GM12878 (cell line): Measurements from ENCODE around the gene TMEM131L. TPM values are rescaled to one million over a fixed set of nuclear protein-coding genes. Genes with fewer than 3 reads are reported as not detected.

Experiments used
- ATAC-seq: fragments of 200-7000 bp; cut with Tn5 transposase; 3 replicates; pipeline ENCODE4 v1.9.1; 2020; ENCODE audit warnings: mild to moderate bottlenecking, moderate library complexity
- BruUV-seq: library from RNA; stranded (reverse); fragments of 400-500 nt; replicated peaks from 2 replicates; lab custom pipeline; 2021; lab: Mats Ljungman, UMichigan
- CTCF ChIA-PET: fragments of 300-600 bp; sonication (Branson Sonifier 250); formaldehyde crosslinking; extraction: SDS; loops from one replicate; lab custom pipeline; 2021; ENCODE audit warnings: inconsistent platforms; lab: Yijun Ruan, JAX
- POLR2A ChIA-PET: fragments of 350-600 bp; formaldehyde crosslinking; extraction: SDS; loops from one replicate; lab custom pipeline; 2021; ENCODE audit warnings: inconsistent platforms; lab: Charles Lee
- RAD21 ChIA-PET: fragments of 300-600 bp; sonication (Branson Sonifier 250); formaldehyde crosslinking; loops from one replicate; lab custom pipeline; 2023; ENCODE audit warnings: antibody characterized with exemption; ENCODE audit not compliant: unreplicated experiment; lab: Charles Lee
- SMC1A ChIA-PET: fragments of 300-600 bp; sonication (Branson Sonifier 250); formaldehyde crosslinking; loops from one replicate; lab custom pipeline; 2023; ENCODE audit not compliant: unreplicated experiment, uncharacterized antibody; lab: Charles Lee
- DNase-seq: peaks from one replicate; pipeline ENCODE4 v3.0.0-alpha.2; 2011; ENCODE audit warnings: low read depth, low spot score
- FAIRE-seq: peaks from 3 replicates; lab custom pipeline; 2011; peaks lifted over from hg19 to GRCh38; lab: Jason Lieb, UNC
- H2AFZ ChIP-seq: 2 replicates; pipeline ENCODE4 v1.6.0; 2011; ENCODE audit warnings: low read depth, low read length, control low read depth; ENCODE audit not compliant: control insufficient read depth
- H3K27ac ChIP-seq: 2 replicates; pipeline ENCODE4 v1.5.1; 2011; ENCODE audit warnings: control low read depth; ENCODE audit not compliant: control insufficient read depth, insufficient read depth
- H3K27me3 ChIP-seq, 2 experiments: replicated peaks in 1 of 2; 2 replicates each; pipeline versions ENCODE4 v1.6.0 to v1.6.1; 2011; ENCODE audit warnings: low read length in 1 of 2; ENCODE audit not compliant: control insufficient read depth in 2 of 2, insufficient read depth in 2 of 2
- H3K36me3 ChIP-seq, 2 experiments: 2 replicates each; pipeline ENCODE4 v1.5.1; 2011; ENCODE audit warnings: low read length in 1 of 2; ENCODE audit not compliant: control insufficient read depth in 2 of 2, insufficient read depth in 2 of 2
- H3K4me1 ChIP-seq: 2 replicates; pipeline ENCODE4 v1.6.1; 2011; ENCODE audit warnings: mild to moderate bottlenecking, low read length, moderate library complexity, mixed read lengths; ENCODE audit not compliant: control insufficient read depth, insufficient read depth
- H3K4me2 ChIP-seq: 2 replicates; pipeline ENCODE4 v1.6.0; 2011; ENCODE audit warnings: control low read depth; ENCODE audit not compliant: control insufficient read depth, insufficient read depth
- H3K4me3 ChIP-seq: fragments of 200-600 bp; sonication (generic); 2 replicates; pipeline ENCODE4 v1.5.1; 2016
- H3K79me2 ChIP-seq: 2 replicates; pipeline ENCODE4 v1.6.0; 2011; ENCODE audit warnings: low read length; ENCODE audit not compliant: control insufficient read depth, insufficient read depth
- H3K9ac ChIP-seq: 2 replicates; pipeline ENCODE4 v1.8.0; 2011; ENCODE audit warnings: low read length, control low read depth, mixed read lengths; ENCODE audit not compliant: control insufficient read depth, insufficient read depth
- H3K9me3 ChIP-seq: replicated peaks from 3 replicates; pipeline ENCODE4 v1.5.1; 2011; ENCODE audit warnings: mild to moderate bottlenecking, low read length; ENCODE audit not compliant: control insufficient read depth, insufficient read depth
- H4K20me1 ChIP-seq: 2 replicates; pipeline ENCODE4 v1.6.0; 2011; ENCODE audit not compliant: control insufficient read depth, insufficient read depth
- ASH2L ChIP-seq: fragments of 300-600, 200-600 bp; sonication (generic); IDR thresholded peaks from 2 replicates; pipeline ENCODE4 v1.6.1; 2017; ENCODE audit warnings: low read depth, mild to moderate bottlenecking, borderline replicate concordance
- CBX3 ChIP-seq: fragments of 200-600 bp; sonication (generic); IDR thresholded peaks from 2 replicates; pipeline ENCODE4 v1.6.1; 2016; ENCODE audit warnings: low read depth, borderline replicate concordance
- CEBPZ ChIP-seq: fragments of 150-350 bp; IDR thresholded peaks from 2 replicates; pipeline ENCODE4 v1.6.1; 2016; ENCODE audit warnings: low read depth, low read length
- CREM ChIP-seq: IDR thresholded peaks from 2 replicates; pipeline ENCODE4 v1.6.1; 2014; ENCODE audit warnings: antibody characterized with exemption, low read depth
- HDGF ChIP-seq: fragments of 450-650 bp; IDR thresholded peaks from 2 replicates; pipeline ENCODE4 v1.6.1; 2016; ENCODE audit warnings: antibody characterized with exemption
- KLF5 ChIP-seq: fragments of 450-650 bp; IDR thresholded peaks from 2 replicates; pipeline ENCODE4 v1.6.1; 2014; ENCODE audit warnings: mild to moderate bottlenecking; ENCODE audit not compliant: partially characterized antibody
- MLLT1 ChIP-seq: fragments of 450-650 bp; IDR thresholded peaks from 2 replicates; pipeline ENCODE4 v1.6.1; 2016; ENCODE audit warnings: mild to moderate bottlenecking
- NKRF ChIP-seq: fragments of 450-650 bp; conservative IDR thresholded peaks from 2 replicates; pipeline ENCODE4 v1.6.1; 2017; ENCODE audit warnings: mild to moderate bottlenecking, moderate library complexity
- NR2C2 ChIP-seq: IDR thresholded peaks from 2 replicates; pipeline ENCODE4 v1.6.1; 2011; ENCODE audit warnings: borderline replicate concordance, low read depth; ENCODE audit not compliant: control insufficient read depth, insufficient read length
- PBX3 ChIP-seq: IDR thresholded peaks from 2 replicates; pipeline ENCODE4 v1.6.1; 2011; ENCODE audit warnings: mild to moderate bottlenecking, low read depth, low read length, moderate library complexity; ENCODE audit not compliant: insufficient replicate concordance
- POU2F2 ChIP-seq: IDR thresholded peaks from 3 replicates; pipeline ENCODE4 v1.6.1; 2011; ENCODE audit warnings: low read depth, mild to moderate bottlenecking, low read length, borderline replicate concordance
- SIN3A ChIP-seq: IDR thresholded peaks from 2 replicates; pipeline ENCODE4 v1.6.1; 2012; ENCODE audit warnings: low read depth, low read length, improper control_type of control experiment
- TBL1XR1 ChIP-seq: IDR thresholded peaks from 2 replicates; pipeline ENCODE4 v1.6.1; 2012; ENCODE audit warnings: low read depth, low read length, improper control_type of control experiment
- ZSCAN29 ChIP-seq: fragments of 450-650 bp; IDR thresholded peaks from 2 replicates; pipeline ENCODE4 v1.6.1; 2017; ENCODE audit warnings: mild to moderate bottlenecking, moderate library complexity
- WGBS: methylation state at CpG from one replicate; pipeline ENCODE4 v1.1.6; 2016; ENCODE audit warnings: low lambda C conversion rate; ENCODE audit not compliant: insufficient replicate concordance, insufficient coverage; ENCODE audit errors: missing lambda C conversion rate; 5-methylcytosine and 5-hydroxymethylcytosine counted together
- in situ Hi-C: fragments of 300-500 bp; cut with MboI; formaldehyde crosslinking; loops from 9 replicates; pipeline ENCODE4 v1.14.3; 2018; ENCODE audit warnings: mixed read lengths
- intact Hi-C: fragments of 100-400 bp; cut with micrococcal nuclease; formaldehyde crosslinking; loops from one replicate; pipeline ENCODE4 v1.14.2; 2022; ENCODE audit not compliant: unreplicated experiment
- polyA plus RNA-seq, 11 experiments: library from polyadenylated mRNA; depleted of rRNA in 4 of 11; unstranded in 6 of 11; stranded (reverse) in 5 of 11; fragments of >200 nt; fragmentation: Nextera tagmentation in 4 of 11; fragmentation: Illumina TruSeq in 1 of 11; extraction: Ambion mirVana in 4 of 11; extraction: Trizol in 1 of 11; gene quantifications; 1 replicate in 1 of 11; 2 replicates in 10 of 11; pipeline versions ENCODE4 v1.2.1 to v1.2.3, GENCODE V29; 2011 to 2016; ENCODE audit warnings: inconsistent platforms in 2 of 11, missing spikeins in 2 of 11, low read depth in 1 of 11
- total RNA-seq, 4 experiments: library from RNA; depleted of rRNA in 3 of 4; stranded (reverse); fragments of >200 nt in 3 of 4; fragmentation: Illumina TruSeq in 1 of 4; extraction: Trizol in 1 of 4; gene quantifications; 2 replicates each; pipeline versions ENCODE4 v1.2.1 to v1.2.3, GENCODE V29; 2013 to 2021

TMEM131L gene
- total and polyA plus RNA-seq, 10 of the 15 experiments (the other 5 are each of a cell fraction or from before 2014, with no cell fraction given): 8.5 to 101 (median 74.4) TPM

GRCh38 chr4:153490985-153491483, 24.9 kb downstream of the TMEM131L start:
- under 1% methylated on average over 8 of the region's 8 CpGs for WGBS
- H3K4me1 ChIP-seq: peaks cover 32% of the 10 kb centered on the region
- TSS peak; percentile 31 for BruUV-seq
- DNase-seq (no peak), FAIRE-seq (peak; percentile 27), ATAC-seq (no peak)
- peaks cover 3 to 15% of the 10 kb centered on the region in 2 experiments for H3K36me3 ChIP-seq
- ChIA-PET CTCF (interaction anchor here (0.9 to 4.3 kb wide), 6 partner anchors 8 to 94 kb away, joined by 3 to 17 read pairs (median 5); no protein-coding TSS in a partner anchor), POLR2A (interaction anchor here (0.6 to 18.1 kb wide), 6 partner anchors 8 to 58 kb away, joined by 3 to 322 read pairs (median 60); partner anchors contain the start of gene TMEM131L), RAD21 (interaction anchor here (0.5 to 15.3 kb wide), 7 partner anchors 8 to 155 kb away, joined by 3 to 429 read pairs (median 19); partner anchors contain the start of gene TMEM131L), SMC1A (interaction anchor here (0.9 to 14.0 kb wide), 11 partner anchors 8 to 145 kb away, joined by 3 to 356 read pairs (median 10); partner anchors contain the start of gene TMEM131L)
- no peak overlapping the region for H2AFZ ChIP-seq
- no peaks in the 10 kb centered on the region for H4K20me1 ChIP-seq
- no peaks in the 10 kb centered on the region for H3K9me3 ChIP-seq
- intact Hi-C loops (no loop called here), in situ Hi-C loops (no loop called here)
- peak overlapping the region; percentile 93 for H3K9ac ChIP-seq
- H3K4me3 ChIP-seq: peak overlapping the region; percentile 85
- no peaks in the 10 kb centered on the region for H3K27me3 ChIP-seq
- H3K4me2 ChIP-seq: peak overlapping the region; percentile 64
- peaks cover 99% of the 10 kb centered on the region for H3K79me2 ChIP-seq
- H3K27ac ChIP-seq: peak overlapping the region; percentile 81
- TF ChIP-seq ZSCAN29: no peak
- 0 out of 2 replicates have a peak, but pooled peaks have one; percentile 16 for TF ChIP-seq HDGF
- TF ChIP-seq PBX3: peak; percentile 54
- TF ChIP-seq ASH2L: no peak
- no peak for TF ChIP-seq TBL1XR1
- no peak for TF ChIP-seq POU2F2
- no peak for TF ChIP-seq CEBPZ
- TF ChIP-seq NKRF: no peak
- peak; percentile 78 for TF ChIP-seq MLLT1
- peak; percentile 22; the same call in 1 of the 2 replicates for TF ChIP-seq CREM
- no peak for TF ChIP-seq CBX3
- TF ChIP-seq KLF5: no peak
- TF ChIP-seq NR2C2: no peak
- no peak for TF ChIP-seq SIN3A
